ENCODE results near the gene NOD1. TPM values are rescaled to one million over a fixed set of nuclear protein-coding genes. Genes with fewer than 3 reads are reported as not detected.
A peak's percentile ranks its signal among the peaks of the same experiment; 100 is the strongest.
"Not testable (repeated sequence)": the region's sequence is repeated elsewhere in the genome, so short reads cannot be mapped to it uniquely, and the experiment has no call there.

NOD1 gene
- total RNA-seq, 2 donors from 2014 or later = 12.7 to 14.5 TPM

DNA sequence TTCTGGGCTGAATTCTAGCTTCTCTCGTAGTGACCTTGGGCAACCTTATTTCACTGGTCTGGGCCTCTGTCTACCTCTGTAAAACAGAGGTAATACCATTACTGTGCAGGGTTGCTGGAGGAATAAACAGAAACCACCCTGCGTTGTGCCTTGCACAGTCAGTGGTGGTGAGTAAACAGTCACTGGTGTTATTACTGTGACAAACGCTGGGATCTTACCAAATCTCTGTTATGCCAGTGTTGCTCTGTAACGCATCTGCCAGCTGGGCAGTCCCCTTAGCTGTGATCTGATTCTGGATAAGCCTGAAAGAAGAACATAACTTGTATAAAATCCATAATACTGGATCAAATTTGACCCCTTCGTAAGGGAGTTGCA is 49.4 kb downstream of the NOD1 start:
- ATAC-seq (peak; percentile 40), DNase-seq (peak in 1 of 2 donors; percentile 22)
- intact Hi-C loops (cut with DNase I, micrococcal nuclease) = no loop called here

DNA sequence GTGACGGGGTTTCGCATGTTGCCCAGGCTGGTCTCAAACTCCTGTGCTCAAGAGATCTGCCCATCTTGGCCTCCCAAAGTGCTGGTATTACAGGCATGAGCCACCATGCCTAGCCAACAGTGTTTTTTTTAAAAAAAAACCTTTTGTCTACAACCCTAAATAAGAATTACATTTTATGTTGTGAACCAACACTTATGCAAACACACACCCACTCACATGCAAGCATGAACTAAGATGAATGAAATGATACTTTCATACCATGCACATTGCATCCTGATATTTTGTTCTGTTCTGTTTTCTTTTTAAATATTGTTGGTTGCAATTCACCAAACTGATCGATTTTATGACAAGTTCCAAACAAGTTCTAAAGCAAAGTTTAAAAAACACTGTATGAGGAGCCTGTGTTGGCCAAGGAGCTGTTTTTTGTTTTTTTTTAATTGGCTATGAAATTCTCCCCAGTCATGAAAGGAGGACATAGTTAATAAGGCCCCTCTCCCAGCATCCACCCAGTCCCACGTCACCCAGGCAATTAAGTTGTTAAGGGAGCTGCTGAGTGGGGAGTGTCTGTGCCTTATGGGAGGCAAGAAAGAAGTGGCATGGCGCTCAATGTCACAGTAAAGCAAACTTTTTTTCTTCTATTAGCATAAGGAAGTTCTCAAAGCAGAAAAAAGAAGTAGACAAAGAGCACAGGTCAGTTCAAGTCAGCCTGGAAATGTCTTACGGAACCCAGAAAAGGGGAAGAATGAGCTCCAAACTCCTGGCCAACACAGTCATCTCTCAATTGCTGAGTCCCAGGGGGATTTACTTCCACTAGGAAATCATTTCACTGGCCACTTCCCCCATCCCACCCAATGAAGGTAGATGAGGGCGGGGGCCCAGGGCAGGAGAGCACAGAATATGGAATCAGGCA is 50.1 kb downstream of the NOD1 start:
- ATAC-seq (peak; percentile 73), DNase-seq (peak; percentile 63 to 79)
- intact Hi-C loops (cut with DNase I, micrococcal nuclease) = no loop called here

DNA sequence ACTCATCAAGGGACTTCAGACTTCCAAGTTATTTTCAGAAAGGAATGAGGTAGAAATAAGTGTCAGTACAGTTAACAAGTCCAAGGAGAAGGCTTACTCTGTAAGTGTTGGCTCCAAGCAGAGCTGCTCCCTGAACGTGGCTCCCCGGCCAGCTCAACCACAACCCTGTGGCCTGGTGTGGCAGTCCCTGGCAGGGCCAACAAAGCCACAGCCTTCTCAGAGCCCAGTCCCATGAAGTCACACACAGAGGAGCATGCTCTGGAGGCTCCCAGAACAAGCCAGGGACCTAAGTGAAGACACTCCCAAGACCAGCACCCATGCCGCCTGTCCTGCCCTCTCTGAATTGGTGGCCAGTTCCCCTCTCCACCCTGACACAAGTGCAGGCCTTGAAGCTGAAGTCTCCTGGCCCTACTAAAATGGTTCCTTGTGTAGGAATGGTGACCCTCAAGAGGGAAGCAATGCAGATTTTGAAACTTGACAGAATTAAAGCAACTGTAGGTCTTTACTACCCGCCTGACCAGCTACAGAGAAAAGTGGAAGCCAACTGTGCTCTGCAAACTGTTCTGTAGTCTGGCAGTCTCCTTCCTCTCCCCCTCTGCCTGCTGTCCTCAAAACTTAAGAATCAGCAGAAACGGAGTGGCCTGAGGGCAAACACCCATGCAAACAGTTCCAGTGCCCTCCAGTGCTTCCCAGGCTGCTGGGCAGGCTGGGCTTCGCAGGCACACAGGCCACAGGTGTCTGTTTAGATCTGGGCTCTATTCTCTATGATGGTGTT is 51.1 kb downstream of the NOD1 start:
- intact Hi-C loops (cut with DNase I, micrococcal nuclease) = no loop called here
- DNase-seq (no peak), ATAC-seq (no peak)

DNA sequence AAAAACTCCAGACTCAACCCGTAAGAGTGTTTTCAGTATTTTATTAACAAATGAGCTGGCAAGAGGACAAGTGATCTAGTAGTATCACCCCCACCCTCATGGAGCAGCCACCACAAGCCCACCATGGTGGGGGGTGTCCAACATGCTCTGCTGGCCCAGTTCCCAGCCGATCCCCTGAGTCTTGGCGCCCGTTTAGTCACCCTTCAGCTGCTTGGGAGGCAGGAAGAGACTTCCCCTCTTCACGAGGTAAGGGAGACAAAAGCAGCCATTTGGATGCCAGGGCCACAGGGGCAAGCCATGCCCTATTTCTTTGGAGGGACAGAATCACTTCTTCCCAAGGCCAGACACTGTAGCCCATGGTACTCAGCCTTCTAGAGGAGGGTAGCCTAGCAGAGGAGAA is 54.1 kb downstream of the NOD1 start:
- ATAC-seq = no peak
- DNase-seq = no peak
- intact Hi-C loops (cut with DNase I, micrococcal nuclease) = no loop called here

DNA sequence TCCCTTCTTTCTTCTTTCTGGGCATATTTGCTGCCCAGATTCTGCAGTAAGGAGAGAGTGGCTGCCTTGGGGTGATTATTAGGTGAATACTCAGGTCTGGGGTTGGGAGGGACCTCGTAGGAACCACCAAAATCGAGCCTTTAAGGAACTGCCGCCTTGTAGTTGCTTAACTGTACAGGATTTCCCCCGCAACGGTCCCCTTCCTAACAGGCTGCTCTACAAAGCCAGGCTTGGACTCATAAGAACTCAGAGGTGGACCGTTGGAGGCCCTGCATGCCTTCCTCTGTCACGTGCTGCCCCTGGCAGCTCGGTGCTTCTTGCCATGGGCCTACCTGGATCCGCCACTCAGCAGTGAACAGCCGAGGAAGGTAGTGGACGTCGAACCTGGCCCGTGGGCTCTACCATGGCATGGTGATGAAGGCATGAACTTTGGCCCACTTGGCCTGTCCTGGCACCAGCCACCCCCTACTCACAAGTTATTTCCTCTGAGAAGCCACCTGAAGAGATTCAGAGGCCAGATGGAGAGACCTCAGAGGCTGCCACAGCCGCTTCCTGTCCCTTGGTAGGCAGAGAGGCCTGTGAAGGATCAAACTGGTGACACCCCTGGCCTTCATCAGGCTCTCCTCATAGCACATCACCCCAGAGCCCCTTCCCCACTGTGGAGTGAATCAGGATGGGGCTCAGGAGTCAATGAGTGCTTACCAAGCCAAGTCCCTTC is 54.6 kb downstream of the NOD1 start:
- no peak for ATAC-seq
- no peak for DNase-seq
- intact Hi-C loops (cut with DNase I, micrococcal nuclease) = no loop called here

DNA sequence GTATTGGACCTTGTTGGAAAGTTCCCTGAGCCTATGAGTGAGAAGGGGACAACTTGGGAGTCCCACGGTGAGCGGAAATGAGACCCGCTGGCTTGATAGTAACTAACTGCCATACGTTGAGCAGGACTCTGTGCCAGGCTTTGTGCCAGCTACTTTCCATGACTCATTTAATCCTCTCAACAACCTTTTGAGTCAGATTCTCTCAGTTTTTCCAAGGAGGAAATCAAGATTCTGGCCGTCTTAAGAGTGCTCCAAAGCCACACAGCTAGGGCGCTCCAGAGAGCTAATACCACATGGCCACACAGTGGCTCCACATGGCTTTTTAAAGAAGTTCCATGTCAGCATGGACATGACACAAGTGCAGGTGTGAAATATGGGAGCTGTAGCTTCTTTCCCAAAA is 55.7 kb downstream of the NOD1 start:
- intact Hi-C loops (cut with DNase I, micrococcal nuclease) = no loop called here
- no peak for DNase-seq
- ATAC-seq = no peak

DNA sequence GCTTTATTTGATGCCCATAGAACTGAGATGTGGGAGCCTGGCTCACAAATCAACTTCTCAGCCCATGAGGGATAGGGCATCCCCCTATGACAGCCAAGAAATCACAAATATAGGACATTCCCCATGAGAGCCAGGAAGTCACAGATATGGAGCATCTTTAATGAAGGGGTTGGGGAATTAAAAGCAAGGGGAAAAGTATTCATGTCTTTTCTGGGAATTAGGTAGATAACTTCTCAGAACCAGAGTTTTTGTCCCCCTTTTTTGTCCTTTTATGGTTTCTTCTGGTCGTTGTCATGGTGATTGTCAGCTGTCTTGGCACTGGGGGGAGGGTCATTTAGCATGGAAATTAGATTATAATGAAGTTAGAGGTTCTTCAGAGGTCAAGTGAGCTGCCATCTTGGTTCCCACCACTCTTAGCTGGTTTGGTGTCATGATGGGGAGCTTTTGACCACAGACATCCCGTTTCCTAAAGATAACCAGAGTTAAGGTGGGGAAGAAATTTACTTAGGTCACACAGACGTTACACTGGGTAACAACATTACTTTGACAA is 56.9 kb downstream of the NOD1 start:
- no peak for ATAC-seq
- no peak for DNase-seq
- intact Hi-C loops (cut with DNase I, micrococcal nuclease) = no loop called here

DNA sequence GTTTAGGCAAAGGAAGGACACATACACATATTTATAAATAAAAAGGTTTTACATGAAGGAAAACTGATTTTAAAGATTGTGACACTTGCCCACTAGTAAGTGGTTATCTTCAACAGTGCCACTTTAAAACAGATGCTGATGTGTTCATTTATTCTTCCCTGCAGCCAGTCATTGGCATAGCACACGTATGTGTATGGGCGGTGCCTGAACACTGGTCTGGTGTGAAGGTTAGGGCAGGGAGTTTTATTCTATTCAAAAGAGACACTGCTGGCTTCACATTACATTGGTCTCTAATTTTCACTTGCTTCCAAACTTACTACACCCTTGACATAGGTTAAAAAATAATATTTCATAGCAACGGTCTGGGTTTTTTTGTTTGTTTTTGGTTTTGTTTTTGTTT is 57.9 kb downstream of the NOD1 start:
- DNase-seq (no peak), ATAC-seq (no peak)
- intact Hi-C loops (cut with DNase I, micrococcal nuclease) = no loop called here

DNA sequence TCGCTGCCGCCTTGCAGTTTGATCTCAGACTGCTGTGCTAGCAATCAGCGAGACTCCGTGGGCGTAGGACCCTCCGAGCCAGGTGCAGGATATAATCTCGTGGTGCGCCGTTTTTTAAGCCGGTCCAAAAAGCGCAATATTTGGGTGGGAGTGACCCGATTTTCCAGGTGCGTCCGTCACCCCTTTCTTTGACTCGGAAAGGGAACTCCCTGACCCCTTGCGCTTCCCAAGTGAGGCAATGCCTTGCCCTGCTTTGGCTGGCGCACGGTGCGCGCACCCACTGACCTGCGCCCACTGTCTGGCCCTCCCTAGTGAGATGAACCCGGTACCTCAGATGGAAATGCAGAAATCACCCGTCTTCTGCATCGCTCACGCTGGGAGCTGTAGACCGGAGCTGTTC is 58.5 kb downstream of the NOD1 start:
- intact Hi-C loops (cut with DNase I, micrococcal nuclease); DNase-seq; ATAC-seq: not testable (repeated sequence)

DNA sequence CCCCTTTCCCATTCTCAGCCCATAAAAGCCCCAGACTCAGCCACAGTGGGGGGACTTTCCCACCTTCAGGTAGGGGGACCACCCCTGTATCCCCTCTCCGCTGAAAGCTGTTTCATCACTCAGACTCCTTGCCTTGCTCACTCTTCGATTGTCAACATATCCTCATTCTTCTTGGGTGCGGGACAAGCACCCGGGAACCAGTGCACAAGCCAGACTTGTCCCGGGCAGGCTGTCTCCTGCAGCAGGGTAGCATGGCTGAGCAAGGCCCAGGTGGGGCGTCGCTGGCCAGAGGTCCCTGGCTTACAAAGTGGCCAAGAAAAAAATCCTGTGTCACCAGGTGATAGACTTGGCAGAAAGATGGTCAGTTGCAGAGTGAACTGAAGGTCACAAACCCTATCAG is 64.7 kb downstream of the NOD1 start:
- DNase-seq (no peak), ATAC-seq (no peak)
- intact Hi-C loops (cut with DNase I, micrococcal nuclease) = no loop called here

DNA sequence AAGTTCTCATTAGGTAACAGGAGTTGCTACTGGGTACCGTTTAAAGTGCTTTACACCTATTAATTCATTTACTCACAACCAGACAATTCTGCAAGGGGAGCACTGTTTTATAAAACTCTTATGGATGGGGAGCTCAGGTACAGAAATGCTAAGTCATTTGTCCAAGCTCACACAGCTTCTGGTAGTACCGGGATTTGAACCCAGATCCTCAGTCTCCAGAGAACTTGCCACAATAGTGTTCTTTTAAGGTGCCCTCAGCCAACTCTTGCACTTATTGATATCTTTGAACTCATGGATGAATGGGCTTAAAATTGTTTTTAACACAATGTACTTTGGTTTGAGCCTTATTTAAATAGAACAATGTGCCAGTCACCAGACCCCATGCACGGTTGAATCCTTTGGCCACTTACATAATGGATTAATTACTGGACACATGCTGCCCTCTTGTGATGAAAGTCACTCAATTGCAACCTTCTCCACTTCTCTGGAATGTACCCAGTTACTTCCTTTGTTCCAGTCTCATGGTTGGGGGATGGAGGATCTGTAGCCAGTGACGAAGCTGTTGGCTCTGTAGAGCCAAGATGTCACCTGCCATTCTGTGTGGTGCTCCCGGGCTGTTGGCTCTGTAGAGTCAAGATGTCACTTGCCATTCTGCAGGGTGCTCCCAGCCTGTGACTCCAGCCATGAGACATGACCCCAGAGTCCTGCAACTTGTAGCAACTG is 65.6 kb downstream of the NOD1 start:
- ATAC-seq (peak; percentile 95), DNase-seq (no peak)
- intact Hi-C loops (cut with DNase I, micrococcal nuclease) = no loop called here

DNA sequence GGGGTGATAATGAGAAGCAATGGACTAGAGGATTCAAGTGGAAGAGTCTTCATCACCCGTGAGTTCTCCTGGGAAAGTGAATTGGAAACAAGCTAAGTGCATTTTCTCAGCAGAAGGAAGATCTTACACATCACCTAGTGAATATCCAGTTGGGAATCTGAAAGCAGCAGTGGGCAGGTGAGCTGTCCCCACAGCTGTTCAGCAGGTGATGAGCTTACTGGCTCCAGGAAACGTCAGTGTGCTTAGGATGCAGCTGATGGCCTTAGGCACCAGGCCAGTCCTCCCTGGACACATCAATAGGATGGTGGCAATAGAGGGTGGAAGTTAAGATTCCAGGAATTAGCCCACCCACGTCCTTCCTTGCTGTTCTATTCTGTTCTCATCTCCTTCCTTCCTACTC is 66.7 kb downstream of the NOD1 start:
- intact Hi-C loops (cut with DNase I, micrococcal nuclease) = no loop called here
- no peak for DNase-seq
- ATAC-seq = no peak

DNA sequence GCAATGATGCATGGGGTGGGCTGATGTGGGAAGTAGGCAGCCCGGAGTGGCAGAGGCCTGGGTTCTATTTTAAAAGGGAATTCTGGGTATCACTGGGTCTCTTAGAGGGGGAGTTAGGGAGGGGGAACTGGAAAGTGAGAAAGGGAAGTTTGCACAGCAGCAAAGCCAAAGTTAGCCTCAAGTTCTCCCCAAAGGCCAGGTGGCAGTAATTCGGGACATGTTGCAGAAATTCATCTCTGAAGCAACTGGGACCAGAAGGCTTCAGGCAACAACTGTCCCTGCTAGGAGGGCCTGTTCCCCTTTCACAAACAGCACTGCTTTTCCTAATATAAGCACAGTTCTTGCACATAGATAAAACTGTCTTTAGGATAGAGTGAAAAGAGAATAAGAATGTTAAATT is 67.4 kb downstream of the NOD1 start:
- no peak for ATAC-seq
- no peak for DNase-seq
- intact Hi-C loops (cut with DNase I, micrococcal nuclease) = no loop called here

DNA sequence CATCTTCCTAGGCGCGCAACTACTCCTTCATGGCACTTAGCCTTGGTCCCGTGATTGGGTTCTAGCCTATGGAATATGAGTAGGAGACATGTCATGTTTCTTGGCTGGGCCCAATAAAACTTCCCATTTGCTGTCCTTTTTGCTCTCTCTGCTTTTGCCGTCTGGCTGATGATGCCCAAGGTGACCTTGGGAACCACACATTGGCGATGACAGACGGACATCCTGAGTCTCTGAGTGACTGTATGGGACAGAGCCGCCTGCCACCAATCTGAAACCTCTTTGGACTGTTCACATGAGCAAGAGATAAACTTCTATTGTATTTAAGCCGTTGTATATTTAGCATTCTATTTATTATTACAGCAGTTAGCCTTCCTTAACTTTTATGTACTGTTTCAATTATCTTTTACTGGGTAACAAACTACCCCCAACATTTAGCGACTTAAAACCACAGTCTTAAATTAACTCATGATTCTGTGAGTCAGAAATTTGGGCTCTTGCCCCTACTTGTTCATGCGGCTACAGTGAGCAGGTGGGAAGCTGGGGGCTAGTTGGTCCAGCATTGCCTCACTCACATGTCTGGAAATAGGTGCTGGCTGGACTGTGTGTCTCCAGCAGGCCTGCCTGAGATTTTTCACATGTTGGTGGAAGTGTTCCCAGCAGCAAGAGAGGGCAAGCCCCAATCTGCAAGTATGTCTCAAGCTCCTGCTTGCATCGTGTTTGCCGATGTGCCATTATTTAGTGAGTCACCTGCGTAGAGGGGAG is 71.7 kb downstream of the NOD1 start:
- intact Hi-C loops (cut with DNase I, micrococcal nuclease) = loop anchor here in 1 of 2 donors (10.0 kb wide), 1 partner anchor 242 kb away; no protein-coding TSS in a partner anchor
- no peak for DNase-seq
- ATAC-seq = no peak

DNA sequence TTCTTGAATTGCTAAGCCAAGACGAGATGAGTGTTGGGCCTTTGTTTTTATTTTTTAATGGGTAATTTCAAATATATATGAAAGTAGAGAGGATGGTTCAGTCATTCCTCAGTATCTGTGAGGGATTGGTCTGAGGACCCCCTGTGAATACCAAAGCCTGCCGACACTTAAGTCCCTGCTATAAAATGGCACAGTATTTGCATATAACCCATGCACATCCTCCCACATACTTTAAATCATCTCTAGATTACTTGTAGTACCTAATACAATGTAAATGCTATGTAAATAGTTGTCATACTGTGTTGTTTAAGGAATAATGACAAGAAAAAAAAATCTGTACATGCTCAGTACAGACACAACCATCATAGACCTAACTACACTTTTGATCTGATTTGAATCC is 73.4 kb downstream of the NOD1 start:
- intact Hi-C loops (cut with DNase I, micrococcal nuclease) = loop anchor here in 1 of 2 donors (10.0 kb wide), 1 partner anchor 240 kb away; no protein-coding TSS in a partner anchor
- ATAC-seq (no peak), DNase-seq (no peak)

DNA sequence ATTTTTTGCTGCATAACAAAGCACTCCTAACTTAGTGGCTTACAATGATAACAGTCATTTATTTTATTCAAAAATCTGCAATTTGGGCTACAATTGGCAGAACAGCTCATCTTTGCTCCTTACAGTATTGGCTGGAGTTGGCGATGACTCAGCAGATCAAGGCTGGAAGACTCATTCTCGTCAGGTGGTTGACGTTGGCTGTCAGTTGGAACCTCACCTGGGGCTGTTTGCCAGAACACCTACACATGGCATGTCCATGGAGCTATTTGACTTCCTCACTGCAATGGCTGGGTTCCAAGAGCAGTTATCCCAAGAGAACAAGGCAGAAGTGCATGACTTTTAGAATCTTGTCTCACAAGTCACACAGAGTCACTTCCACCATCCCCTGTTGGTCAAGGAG is 75.1 kb downstream of the NOD1 start:
- ATAC-seq (peak; percentile 90), DNase-seq (peak; percentile 59 to 72)
- intact Hi-C loops (cut with DNase I, micrococcal nuclease) = loop anchor here in 1 of 2 donors (10.0 kb wide), 1 partner anchor 239 kb away; no protein-coding TSS in a partner anchor

DNA sequence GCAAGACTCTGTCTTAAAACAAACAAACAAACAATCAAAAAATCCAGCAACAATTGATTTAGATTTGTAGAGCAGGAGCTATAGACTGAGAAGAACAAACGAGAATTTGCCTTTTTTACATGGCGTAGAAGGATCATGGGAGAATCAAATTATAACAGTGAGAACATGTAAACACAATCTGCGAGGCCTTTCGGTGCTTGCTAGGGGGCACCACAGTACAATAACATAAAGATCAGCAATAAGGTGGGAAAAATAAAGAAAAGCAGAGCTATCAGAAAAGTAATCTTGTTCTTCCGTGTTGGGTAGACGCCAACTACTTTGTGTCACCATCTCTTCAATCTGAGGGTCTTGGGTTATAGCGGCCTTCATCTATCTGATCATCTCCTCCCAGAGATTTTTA is 82.2 kb downstream of the NOD1 start:
- ATAC-seq = no peak
- DNase-seq = no peak
- intact Hi-C loops (cut with DNase I, micrococcal nuclease) = no loop called here

DNA sequence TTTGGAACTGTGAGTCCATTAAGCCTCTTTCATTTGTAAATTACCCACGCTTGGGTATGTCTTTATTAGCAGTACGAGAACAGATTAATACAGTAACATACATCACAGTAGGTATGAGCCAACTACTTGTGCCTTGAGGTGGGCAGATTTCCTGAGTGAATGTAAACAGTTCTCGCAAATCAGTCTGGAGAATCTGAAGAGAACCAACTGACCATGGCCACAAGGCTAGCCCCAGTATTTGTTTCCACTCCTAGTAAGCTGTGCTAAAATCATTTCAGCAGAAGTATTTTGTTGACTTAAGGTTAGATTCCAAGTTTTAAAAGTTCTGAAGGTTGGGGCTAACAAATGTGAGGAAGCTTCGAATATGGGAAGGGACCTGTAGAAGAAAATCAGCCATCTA is 82.9 kb downstream of the NOD1 start:
- intact Hi-C loops (cut with DNase I, micrococcal nuclease) = no loop called here
- DNase-seq (no peak), ATAC-seq (no peak)
